Transverse colon (tissue), 4 donors: Measurements from ENCODE around the gene FAM171A1.

Experiments used
- EP300 ChIP-seq: sonication (generic); formaldehyde crosslinking; IDR thresholded peaks from one replicate; pipeline ENCODE4 v1.6.1; 2017; ENCODE audit warnings: antibody characterized with exemption, low read depth
- POLR2A ChIP-seq: fragments of 450-650 bp; IDR thresholded peaks from one replicate; pipeline ENCODE4 v1.6.1; 2016; ENCODE audit warnings: antibody characterized with exemption, mild to moderate bottlenecking, moderate library complexity
- POLR2AphosphoS5 ChIP-seq, 3 donors: sonication (generic); formaldehyde crosslinking; IDR thresholded peaks; one replicate each; pipeline ENCODE4 v1.6.1; 2016; ENCODE audit warnings: antibody characterized with exemption in 3 of 3
- TF ChIP-seq, protein P1 (sequence below), 5 experiments: fragments of 200-600 bp in 3 of 5; fragments of 450-650 bp in 2 of 5; sonication (generic) in 3 of 5; IDR thresholded peaks; 1 replicate in 2 of 5; 2 replicates in 3 of 5; pipeline ENCODE4 v1.5.1; 2016 to 2017; ENCODE audit warnings: antibody characterized with exemption in 5 of 5, inconsistent platforms in 3 of 5, mild to moderate bottlenecking in 2 of 5, moderate library complexity in 1 of 5

DNA sequence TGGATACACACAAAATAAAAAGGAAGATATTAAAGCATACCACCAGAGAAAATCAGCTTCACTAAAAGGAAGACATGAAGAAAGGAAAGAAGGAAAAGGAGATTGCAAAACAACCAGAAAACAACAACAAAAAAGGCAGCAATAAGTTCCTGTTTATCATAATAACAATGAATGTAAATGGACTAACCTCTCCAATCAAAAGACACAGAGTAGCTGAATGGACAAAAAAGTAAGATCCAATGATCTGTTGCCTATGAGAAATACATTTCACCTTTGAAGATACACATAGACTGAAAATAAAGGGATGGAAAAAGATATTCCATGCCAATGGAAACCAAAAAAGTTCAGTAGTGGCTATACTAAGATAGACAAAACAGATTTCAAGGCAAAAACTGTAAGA lies 30.3 kb upstream of the FAM171A1 start:
- TF ChIP-seq, protein P1, sequence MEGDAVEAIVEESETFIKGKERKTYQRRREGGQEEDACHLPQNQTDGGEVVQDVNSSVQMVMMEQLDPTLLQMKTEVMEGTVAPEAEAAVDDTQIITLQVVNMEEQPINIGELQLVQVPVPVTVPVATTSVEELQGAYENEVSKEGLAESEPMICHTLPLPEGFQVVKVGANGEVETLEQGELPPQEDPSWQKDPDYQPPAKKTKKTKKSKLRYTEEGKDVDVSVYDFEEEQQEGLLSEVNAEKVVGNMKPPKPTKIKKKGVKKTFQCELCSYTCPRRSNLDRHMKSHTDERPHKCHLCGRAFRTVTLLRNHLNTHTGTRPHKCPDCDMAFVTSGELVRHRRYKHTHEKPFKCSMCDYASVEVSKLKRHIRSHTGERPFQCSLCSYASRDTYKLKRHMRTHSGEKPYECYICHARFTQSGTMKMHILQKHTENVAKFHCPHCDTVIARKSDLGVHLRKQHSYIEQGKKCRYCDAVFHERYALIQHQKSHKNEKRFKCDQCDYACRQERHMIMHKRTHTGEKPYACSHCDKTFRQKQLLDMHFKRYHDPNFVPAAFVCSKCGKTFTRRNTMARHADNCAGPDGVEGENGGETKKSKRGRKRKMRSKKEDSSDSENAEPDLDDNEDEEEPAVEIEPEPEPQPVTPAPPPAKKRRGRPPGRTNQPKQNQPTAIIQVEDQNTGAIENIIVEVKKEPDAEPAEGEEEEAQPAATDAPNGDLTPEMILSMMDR (IDR thresholded peaks at IDR 0.05) = no peak
- TF ChIP-seq POLR2A (no peak), EP300 (no peak), POLR2AphosphoS5 (IDR thresholded peaks at IDR 0.05) (no peak)
